ENCODE measurements around the gene AK8. TPM values are rescaled to one million over a fixed set of nuclear protein-coding genes. Genes with fewer than 3 reads are reported as not detected.

The AK8 gene
- total and polyA plus RNA-seq, 8 donors: 0.56 to 0.89 (median 0.60) TPM; not detected in 5

GRCh38 chr9:132776268-132776667 is 101.8 kb downstream of the AK8 start:
- no peak for DNase-seq
- TF ChIP-seq POLR2AphosphoS5 (IDR thresholded peaks at IDR 0.05) (no peak), POLR2A (IDR thresholded peaks at IDR 0.05) (no peak), CTCF (IDR thresholded peaks at IDR 0.05) (no peak), EP300 (IDR thresholded peaks at IDR 0.05) (no peak)
- intact Hi-C loops (cut with DNase I; ENCODE audit: low total_unique reads): no loop called here
- Histone ChIP-seq H3K9me3 (no peaks in the 10 kb centered on the region), H3K4me3 (no peak overlapping the region), H3K27me3 (no peaks in the 10 kb centered on the region), H3K27ac (no peak overlapping the region), H3K36me3 (no peaks in the 10 kb centered on the region), H3K4me1 (peaks cover 0 to 1% (median 0%) of the 10 kb centered on the region in 4 donors)
- WGBS, 5 donors: 83 to 91% (median 88%) methylated on average over 11 of the region's 11 CpGs

- 77 to 84% (median 83%) methylated on average over 4 of the region's 4 CpGs for WGBS, 5 donors
These were observed 102.4 kb downstream of the AK8 start for GRCh38 chr9:132775720-132776119.

GRCh38 chr9:132774886-132775285 is 103.2 kb downstream of the AK8 start:
- TF ChIP-seq CTCF (IDR thresholded peaks at IDR 0.05) (no peak), EP300 (IDR thresholded peaks at IDR 0.05) (no peak), POLR2A (IDR thresholded peaks at IDR 0.05) (no peak), POLR2AphosphoS5 (IDR thresholded peaks at IDR 0.05) (no peak)
- WGBS, 5 donors: 91 to 100% (median 96%) methylated on average over 1 of the region's 1 CpG
- peaks cover 0 to 13% (median 9%) of the 10 kb centered on the region in 4 donors for H3K4me1 ChIP-seq
- no peaks in the 10 kb centered on the region for H3K9me3 ChIP-seq
- H3K4me3 ChIP-seq: no peak overlapping the region
- DNase-seq: no peak
- no peak overlapping the region for H3K27ac ChIP-seq
- intact Hi-C loops (cut with DNase I; ENCODE audit: low total_unique reads): no loop called here
- no peaks in the 10 kb centered on the region for H3K27me3 ChIP-seq
- no peaks in the 10 kb centered on the region for H3K36me3 ChIP-seq

More at GRCh38 chr9:132775720-132776119, 102.4 kb downstream of the AK8 start:
- peaks cover 0 to 7% (median 4%) of the 10 kb centered on the region in 4 donors for H3K4me1 ChIP-seq
- H3K4me3 ChIP-seq: no peak overlapping the region
- H3K27ac ChIP-seq: no peak overlapping the region
- no peaks in the 10 kb centered on the region for H3K27me3 ChIP-seq
- no peaks in the 10 kb centered on the region for H3K36me3 ChIP-seq
- no peak for DNase-seq
- intact Hi-C loops (cut with DNase I; ENCODE audit: low total_unique reads): no loop called here
- TF ChIP-seq EP300 (IDR thresholded peaks at IDR 0.05): no peak
- TF ChIP-seq POLR2A (IDR thresholded peaks at IDR 0.05): no peak
- TF ChIP-seq POLR2AphosphoS5 (IDR thresholded peaks at IDR 0.05): no peak
- TF ChIP-seq CTCF (IDR thresholded peaks at IDR 0.05): no peak
- no peaks in the 10 kb centered on the region for H3K9me3 ChIP-seq

GRCh38 chr9:132773764-132774339 is 104.2 kb downstream of the AK8 start:
- no peak overlapping the region for H3K4me3 ChIP-seq
- intact Hi-C loops (cut with DNase I; ENCODE audit: low total_unique reads): no loop called here
- no peaks in the 10 kb centered on the region for H3K36me3 ChIP-seq
- no peak for DNase-seq
- H3K27me3 ChIP-seq: no peaks in the 10 kb centered on the region
- TF ChIP-seq POLR2A (IDR thresholded peaks at IDR 0.05): no peak
- no peak for TF ChIP-seq POLR2AphosphoS5 (IDR thresholded peaks at IDR 0.05)
- no peak for TF ChIP-seq EP300 (IDR thresholded peaks at IDR 0.05)
- TF ChIP-seq CTCF (IDR thresholded peaks at IDR 0.05): no peak
- peaks cover 0 to 17% (median 12%) of the 10 kb centered on the region in 4 donors for H3K4me1 ChIP-seq
- H3K27ac ChIP-seq: no peak overlapping the region
- H3K9me3 ChIP-seq: no peaks in the 10 kb centered on the region
- 58 to 74% (median 60%) methylated on average over 7 of the region's 7 CpGs for WGBS, 5 donors

Measured in stomach (tissue), 9 donors.